Vagina (tissue), 2 donors: ENCODE data around the gene PILRB.

Experiments used
- CTCF ChIP-seq, 3 experiments: fragments of 450-650 bp in 2 of 3; fragments of 200-600 bp in 1 of 3; sonication (generic) in 1 of 3; IDR thresholded peaks; one replicate each; pipeline ENCODE4 v1.5.1; 2017 to 2019; ENCODE audit warnings: antibody characterized with exemption in 3 of 3, mild to moderate bottlenecking in 2 of 3, moderate library complexity in 2 of 3
- POLR2A ChIP-seq, 2 donors: fragments of 450-650 bp; IDR thresholded peaks; one replicate each; pipeline ENCODE4 v1.6.1; 2017; ENCODE audit warnings: antibody characterized with exemption in 2 of 2, mild to moderate bottlenecking in 2 of 2, moderate library complexity in 2 of 2
- POLR2AphosphoS5 ChIP-seq, 2 donors: sonication (generic); formaldehyde crosslinking; IDR thresholded peaks; one replicate each; pipeline ENCODE4 v1.9.0; 2017; ENCODE audit warnings: antibody characterized with exemption in 2 of 2, mild to moderate bottlenecking in 2 of 2, low read depth in 1 of 2; ENCODE audit not compliant: insufficient read depth in 1 of 2

- TF ChIP-seq POLR2A (IDR thresholded peaks at IDR 0.05), result no peak
- TF ChIP-seq CTCF (IDR thresholded peaks at IDR 0.05), result no peak
- TF ChIP-seq POLR2AphosphoS5 (IDR thresholded peaks at IDR 0.05; ENCODE audit: insufficient read depth in 1 of 2, low read depth in 1 of 2), result peak in 1 of 2 donors; percentile 5
Observed at GRCh38 chr7:100378114-100378755, 20.3 kb downstream of the PILRB start.
